Measurements from ENCODE around the gene VPS8.

Gene VPS8

DNA sequence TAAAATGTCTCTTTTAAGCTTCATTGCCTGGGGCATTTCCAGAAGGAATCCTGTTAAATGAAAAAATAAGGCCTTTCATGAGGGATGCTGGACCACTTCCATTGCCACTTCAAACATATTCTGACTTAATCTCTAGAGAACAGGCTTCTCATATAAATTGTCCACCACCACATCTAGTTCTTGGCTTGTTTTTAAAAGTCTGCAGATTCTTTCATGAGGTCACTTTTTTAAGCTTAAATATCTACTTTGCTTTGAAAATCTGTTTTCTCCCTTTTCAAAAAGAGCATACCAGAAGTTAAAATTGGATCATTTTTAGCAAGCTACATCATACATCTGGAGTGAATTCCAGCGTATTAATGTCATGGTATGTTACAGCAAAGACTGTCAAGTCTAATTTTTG, 209.3 kb downstream of the VPS8 start:
- no peaks in the 10 kb centered on the region for H3K27me3 ChIP-seq (replicated peaks; ENCODE audit: control insufficient read depth, insufficient read depth, low read length)
- H3K36me3 ChIP-seq (ENCODE audit: control insufficient read depth, insufficient read depth, low read length) = no peaks in the 10 kb centered on the region; the same call in 1 of the 2 replicates
- no peak overlapping the region for H3K4me3 ChIP-seq (replicated peaks; ENCODE audit: low read depth, low read length)
- DNase-seq (ENCODE audit: extremely low read depth, insufficient read length) = no peak
- TF ChIP-seq, protein P1, sequence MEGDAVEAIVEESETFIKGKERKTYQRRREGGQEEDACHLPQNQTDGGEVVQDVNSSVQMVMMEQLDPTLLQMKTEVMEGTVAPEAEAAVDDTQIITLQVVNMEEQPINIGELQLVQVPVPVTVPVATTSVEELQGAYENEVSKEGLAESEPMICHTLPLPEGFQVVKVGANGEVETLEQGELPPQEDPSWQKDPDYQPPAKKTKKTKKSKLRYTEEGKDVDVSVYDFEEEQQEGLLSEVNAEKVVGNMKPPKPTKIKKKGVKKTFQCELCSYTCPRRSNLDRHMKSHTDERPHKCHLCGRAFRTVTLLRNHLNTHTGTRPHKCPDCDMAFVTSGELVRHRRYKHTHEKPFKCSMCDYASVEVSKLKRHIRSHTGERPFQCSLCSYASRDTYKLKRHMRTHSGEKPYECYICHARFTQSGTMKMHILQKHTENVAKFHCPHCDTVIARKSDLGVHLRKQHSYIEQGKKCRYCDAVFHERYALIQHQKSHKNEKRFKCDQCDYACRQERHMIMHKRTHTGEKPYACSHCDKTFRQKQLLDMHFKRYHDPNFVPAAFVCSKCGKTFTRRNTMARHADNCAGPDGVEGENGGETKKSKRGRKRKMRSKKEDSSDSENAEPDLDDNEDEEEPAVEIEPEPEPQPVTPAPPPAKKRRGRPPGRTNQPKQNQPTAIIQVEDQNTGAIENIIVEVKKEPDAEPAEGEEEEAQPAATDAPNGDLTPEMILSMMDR (IDR thresholded peaks at IDR 0.05; ENCODE audit: insufficient read depth, low read length, poor library complexity, severe bottlenecking) = no peak

DNA sequence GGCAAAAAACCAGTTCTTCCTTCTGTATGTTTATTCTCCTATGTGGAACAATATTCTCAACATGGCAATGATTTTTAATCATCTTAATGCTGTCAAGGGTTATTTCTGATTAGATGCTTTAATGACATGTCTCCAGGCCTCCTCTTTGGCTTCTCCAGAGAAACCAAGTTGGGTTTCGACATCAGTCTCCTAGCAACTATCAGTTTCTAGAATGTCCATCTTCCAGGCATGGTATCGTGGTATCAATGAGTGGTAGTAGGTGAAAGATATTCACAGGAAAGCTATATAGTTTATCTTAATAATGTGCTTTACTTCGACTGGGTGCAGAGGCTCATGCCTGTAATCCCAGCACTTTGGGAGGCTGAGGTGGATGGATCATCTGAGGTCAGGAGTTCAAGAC, 212.4 kb downstream of the VPS8 start:
- H3K4me3 ChIP-seq (replicated peaks; ENCODE audit: low read depth, low read length) = no peak overlapping the region
- H3K36me3 ChIP-seq (ENCODE audit: control insufficient read depth, insufficient read depth, low read length) = no peaks in the 10 kb centered on the region; the same call in 1 of the 2 replicates
- TF ChIP-seq, protein P1 (IDR thresholded peaks at IDR 0.05; ENCODE audit: insufficient read depth, low read length, poor library complexity, severe bottlenecking) = no peak
- DNase-seq (ENCODE audit: extremely low read depth, insufficient read length) = no peak
- H3K27me3 ChIP-seq (replicated peaks; ENCODE audit: control insufficient read depth, insufficient read depth, low read length) = no peaks in the 10 kb centered on the region

DNA sequence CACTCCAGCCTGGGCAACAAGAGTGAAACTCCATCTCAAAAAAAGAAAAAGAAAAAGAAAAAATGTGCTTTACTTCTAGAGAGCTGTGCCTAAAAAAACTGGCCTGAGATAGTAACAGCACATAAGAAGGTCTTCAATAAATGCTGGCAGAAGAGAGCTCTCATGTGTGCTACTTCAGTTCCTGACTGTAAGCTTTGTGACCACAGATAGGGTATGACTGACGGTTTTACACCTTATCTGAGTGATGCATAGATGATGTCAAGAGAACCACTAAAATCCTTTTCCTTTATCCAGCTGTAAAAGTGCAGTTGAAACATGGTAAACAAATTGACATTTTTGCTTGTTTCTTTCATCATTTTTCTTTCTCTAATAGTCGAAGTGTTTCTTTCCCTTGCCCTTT, 213.0 kb downstream of the VPS8 start:
- TF ChIP-seq, protein P1 (IDR thresholded peaks at IDR 0.05; ENCODE audit: insufficient read depth, low read length, poor library complexity, severe bottlenecking) = no peak
- DNase-seq (ENCODE audit: extremely low read depth, insufficient read length) = no peak
- H3K27me3 ChIP-seq (replicated peaks; ENCODE audit: control insufficient read depth, insufficient read depth, low read length) = no peaks in the 10 kb centered on the region
- no peaks in the 10 kb centered on the region; the same call in 1 of the 2 replicates for H3K36me3 ChIP-seq (ENCODE audit: control insufficient read depth, insufficient read depth, low read length)
- no peak overlapping the region for H3K4me3 ChIP-seq (replicated peaks; ENCODE audit: low read depth, low read length)

DNA sequence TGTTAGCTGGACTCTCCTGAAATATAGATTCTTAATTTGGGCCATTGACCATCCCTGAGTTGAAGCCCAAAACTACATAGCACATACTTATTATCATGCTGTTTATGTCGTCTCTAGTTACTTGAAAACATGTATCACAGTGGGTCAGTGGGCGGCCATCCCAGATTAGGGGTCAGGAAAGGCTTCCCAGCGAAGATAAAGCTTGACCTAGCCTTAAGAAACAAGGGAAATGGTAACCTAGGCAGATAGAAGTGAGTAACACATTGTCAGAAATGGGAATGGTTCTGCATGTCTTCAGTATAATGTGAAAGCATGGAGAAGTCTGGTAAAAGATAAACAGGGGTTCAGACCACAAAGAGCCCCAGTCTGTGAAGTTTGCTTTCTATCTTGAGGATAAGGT, 216.2 kb downstream of the VPS8 start:
- no peak for DNase-seq (ENCODE audit: extremely low read depth, insufficient read length)

DNA sequence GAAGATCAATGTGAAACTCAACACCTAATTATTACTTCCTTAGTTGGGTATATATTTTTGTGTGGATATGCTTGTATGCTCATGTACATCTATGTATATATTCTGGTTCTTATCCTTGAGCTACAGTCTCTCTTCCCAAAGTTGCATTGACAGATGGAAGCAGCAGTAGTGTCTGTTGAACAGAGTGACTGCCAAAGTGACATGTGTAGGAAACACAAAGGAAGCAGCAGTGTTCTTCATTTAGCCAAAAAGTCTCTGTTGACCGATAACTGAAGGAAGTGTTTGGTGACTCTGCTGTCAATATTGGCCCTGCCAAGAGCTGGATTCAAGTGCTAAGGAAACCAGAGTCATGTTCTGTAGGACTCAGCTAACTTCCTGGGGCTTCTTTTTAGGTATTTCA, 217.1 kb downstream of the VPS8 start:
- Histone ChIP-seq H3K27me3 (replicated peaks; ENCODE audit: control insufficient read depth, insufficient read depth, low read length) (no peaks in the 10 kb centered on the region), H3K36me3 (ENCODE audit: control insufficient read depth, insufficient read depth, low read length) (no peaks in the 10 kb centered on the region; the same call in 1 of the 2 replicates), H3K4me3 (replicated peaks; ENCODE audit: low read depth, low read length) (no peak overlapping the region)
- no peak for DNase-seq (ENCODE audit: extremely low read depth, insufficient read length)
- TF ChIP-seq, protein P1 (IDR thresholded peaks at IDR 0.05; ENCODE audit: insufficient read depth, low read length, poor library complexity, severe bottlenecking) = no peak

More for the DNA sequence above, 216.2 kb downstream of the VPS8 start:
- TF ChIP-seq, protein P1 (IDR thresholded peaks at IDR 0.05; ENCODE audit: insufficient read depth, low read length, poor library complexity, severe bottlenecking) = no peak
- H3K36me3 ChIP-seq (ENCODE audit: control insufficient read depth, insufficient read depth, low read length) = no peaks in the 10 kb centered on the region; the same call in 1 of the 2 replicates
- H3K27me3 ChIP-seq (replicated peaks; ENCODE audit: control insufficient read depth, insufficient read depth, low read length) = no peaks in the 10 kb centered on the region
- no peak overlapping the region for H3K4me3 ChIP-seq (replicated peaks; ENCODE audit: low read depth, low read length)

DNA sequence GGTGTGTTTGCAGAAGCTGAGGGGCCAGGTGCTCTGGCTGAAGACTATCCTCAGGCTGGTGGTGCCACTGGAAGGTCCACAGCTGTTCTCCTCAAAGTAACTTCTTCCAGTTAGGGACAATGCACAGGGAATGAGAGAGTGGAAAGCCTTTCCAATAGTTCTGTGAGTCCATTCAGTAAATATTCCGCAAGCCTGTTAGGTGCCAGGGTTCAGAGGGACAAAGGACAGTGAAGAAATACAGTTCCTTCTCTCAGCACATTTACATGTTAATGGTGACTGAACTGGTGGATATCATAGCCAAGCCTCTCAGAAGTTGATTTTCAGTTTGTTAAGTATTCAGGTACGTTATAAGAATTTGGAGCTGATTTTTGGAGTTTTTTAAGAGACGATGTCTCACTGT, 218.4 kb downstream of the VPS8 start:
- TF ChIP-seq, protein P1 (IDR thresholded peaks at IDR 0.05; ENCODE audit: insufficient read depth, low read length, poor library complexity, severe bottlenecking) = no peak
- Histone ChIP-seq H3K27me3 (replicated peaks; ENCODE audit: control insufficient read depth, insufficient read depth, low read length) (no peaks in the 10 kb centered on the region), H3K4me3 (replicated peaks; ENCODE audit: low read depth, low read length) (no peak overlapping the region), H3K36me3 (ENCODE audit: control insufficient read depth, insufficient read depth, low read length) (no peaks in the 10 kb centered on the region; the same call in 1 of the 2 replicates)
- no peak for DNase-seq (ENCODE audit: extremely low read depth, insufficient read length)
